CD8-positive, alpha-beta memory T cell (primary cell): ENCODE data around the gene RHOF. TPM values are rescaled to one million over a fixed set of nuclear protein-coding genes. Genes with fewer than 3 reads are reported as not detected.

Source experiments
- CTCF ChIA-PET: fragments of 350-600 bp; sonication (Branson Sonifier 250); formaldehyde crosslinking; loops from one replicate; lab custom pipeline; 2021; ENCODE audit warnings: antibody characterized with exemption; lab: Charles Lee
- POLR2A ChIA-PET: fragments of 350-600 bp; sonication (Branson Sonifier 250); formaldehyde crosslinking; loops from one replicate; lab custom pipeline; 2021; ENCODE audit warnings: antibody characterized with exemption; lab: Charles Lee
- DNase-seq, 5 donors: peaks; one replicate each; pipeline versions ENCODE4 v3.0.0 to v3.0.0-alpha.2; 2020 to 2022; ENCODE audit warnings: mixed read lengths in 1 of 5
- H3K27ac ChIP-seq: one replicate; pipeline ENCODE4 v1.7.0; 2013; ENCODE audit warnings: low read depth, mild to moderate bottlenecking, low read length, moderate library complexity
- H3K27me3 ChIP-seq: 2 replicates; pipeline ENCODE4 v1.7.0; 2013; ENCODE audit warnings: low read length, mild to moderate bottlenecking; ENCODE audit not compliant: insufficient read depth, poor library complexity, severe bottlenecking
- H3K36me3 ChIP-seq: 2 replicates; pipeline ENCODE4 v1.7.0; 2013; ENCODE audit warnings: mild to moderate bottlenecking, low read length, moderate library complexity; ENCODE audit not compliant: insufficient read depth
- H3K4me1 ChIP-seq: 2 replicates; pipeline ENCODE4 v1.7.0; 2013; ENCODE audit warnings: mild to moderate bottlenecking, low read length, moderate library complexity; ENCODE audit not compliant: insufficient read depth
- H3K4me3 ChIP-seq: 2 replicates; pipeline ENCODE4 v1.7.0; 2013; ENCODE audit warnings: mild to moderate bottlenecking, low read length
- H3K9me3 ChIP-seq: 2 replicates; pipeline ENCODE4 v1.7.0; 2013; ENCODE audit warnings: mild to moderate bottlenecking, low read length
- H3K27ac Mint-ChIP-seq, 8 donors: one replicate each; pipeline ENCODE4 v1.8.0; 2020 to 2021; ENCODE audit warnings: mixed read lengths in 8 of 8, mild to moderate bottlenecking in 6 of 8, inconsistent platforms in 3 of 8, moderate library complexity in 3 of 8
- H3K27me3 Mint-ChIP-seq, 2 donors: one replicate each; pipeline ENCODE4 v1.8.0; 2020 to 2021; ENCODE audit warnings: mixed read lengths in 2 of 2, mild to moderate bottlenecking in 1 of 2, moderate library complexity in 1 of 2
- H3K36me3 Mint-ChIP-seq, 3 donors: one replicate each; pipeline ENCODE4 v1.8.0; 2020 to 2021; ENCODE audit warnings: mixed read lengths in 3 of 3, inconsistent platforms in 1 of 3, mild to moderate bottlenecking in 1 of 3
- H3K4me1 Mint-ChIP-seq, 3 donors: one replicate each; pipeline ENCODE4 v1.8.0; 2020 to 2021; ENCODE audit warnings: mixed read lengths in 3 of 3, inconsistent platforms in 1 of 3, mild to moderate bottlenecking in 1 of 3
- H3K4me3 Mint-ChIP-seq, 7 donors: one replicate each; pipeline ENCODE4 v1.8.0; 2020 to 2021; ENCODE audit warnings: mixed read lengths in 7 of 7, mild to moderate bottlenecking in 6 of 7, moderate library complexity in 4 of 7, inconsistent platforms in 2 of 7
- H3K9me3 Mint-ChIP-seq, 5 donors: one replicate each; pipeline ENCODE4 v1.8.0; 2020 to 2022; ENCODE audit warnings: mixed read lengths in 5 of 5, mild to moderate bottlenecking in 3 of 5, moderate library complexity in 2 of 5, inconsistent platforms in 1 of 5
- polyA plus RNA-seq: library from polyadenylated mRNA; unstranded; fragments of 300-500 nt; fragmentation: Illumina TruSeq; gene quantifications from one replicate; pipeline ENCODE4 v1.2.3, GENCODE V29; 2021
- total RNA-seq, 2 experiments: library from RNA; stranded (reverse); gene quantifications; one replicate each; pipeline ENCODE4 v1.2.3, GENCODE V29; 2021

Gene RHOF, protein sequence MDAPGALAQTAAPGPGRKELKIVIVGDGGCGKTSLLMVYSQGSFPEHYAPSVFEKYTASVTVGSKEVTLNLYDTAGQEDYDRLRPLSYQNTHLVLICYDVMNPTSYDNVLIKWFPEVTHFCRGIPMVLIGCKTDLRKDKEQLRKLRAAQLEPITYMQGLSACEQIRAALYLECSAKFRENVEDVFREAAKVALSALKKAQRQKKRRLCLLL
- 100 to 1,000 TPM; 145 to 152 TPM for total RNA-seq
- 139 TPM for polyA plus RNA-seq

GRCh38 chr12:121793440-121793837, at the start of gene RHOF:
Gene RHOF, minus strand, starts transcription at chr12:121793688. Its CDS starts 55 bp downstream, at chr12:121793633.
- Histone ChIP-seq H3K36me3 (peaks cover 16% of the 10 kb centered on the region), H3K4me3 (peak within 1 kb of the TSS; percentile 99), H3K4me1 (peaks cover 64% of the 10 kb centered on the region), H3K27me3 (no peaks in the 10 kb centered on the region), H3K9me3 (no peaks in the 10 kb centered on the region), H3K27ac (peak within 1 kb of the TSS; percentile 79)
- Mint-ChIP-seq H3K4me1 (peaks cover 54 to 74% (median 58%) of the 10 kb centered on the region in 3 donors), H3K27me3 (peaks cover 0 to 2% of the 10 kb centered on the region in 2 donors), H3K36me3 (peaks cover 0 to 50% (median 8%) of the 10 kb centered on the region in 3 donors), H3K9me3 (no peaks in the 10 kb centered on the region), H3K4me3 (peak within 1 kb of the TSS; percentile 88 to 96 (median 89)), H3K27ac (peak within 1 kb of the TSS; percentile 99 to 100 (median 100))
- DNase-seq = peak in 1 of 5 donors; percentile 60
- ChIA-PET POLR2A (interaction anchor here (0.7 to 12.2 kb wide), 11 partner anchors 11 to 1501 kb away, joined by 3 to 277 read pairs (median 9); partner anchors contain the start of genes PSMD9, RNU4-2, SETD1B and TMEM120B), CTCF (interaction anchor here (0.8 to 44.0 kb wide), 27 partner anchors 7 to 338 kb away, joined by 3 to 1908 read pairs (median 7); partner anchors contain the start of genes CFAP251, PSMD9, RHOF and SETD1B)

GRCh38 chr12:121839993-121840761, 46.7 kb upstream of the RHOF start:
- peaks cover 0 to 5% (median 0%) of the 10 kb centered on the region in 3 donors for H3K36me3 Mint-ChIP-seq
- no peaks in the 10 kb centered on the region for H3K9me3 Mint-ChIP-seq
- no peak for DNase-seq
- peaks cover 15 to 18% (median 15%) of the 10 kb centered on the region in 3 donors for H3K4me1 Mint-ChIP-seq
- peaks cover 8% of the 10 kb centered on the region for H3K4me1 ChIP-seq
- H3K4me3 ChIP-seq = peak overlapping the region; percentile 82
- peak overlapping the region; percentile 68 for H3K27ac ChIP-seq
- no peaks in the 10 kb centered on the region for H3K9me3 ChIP-seq
- H3K27ac Mint-ChIP-seq = peak overlapping the region in 7 of 8 donors; percentile 81 to 95 (median 90)
- no peaks in the 10 kb centered on the region for H3K36me3 ChIP-seq
- CTCF ChIA-PET = interaction anchor here (0.6 to 5.4 kb wide), 5 partner anchors 28 to 216 kb away, joined by 3 to 45 read pairs (median 3); partner anchors contain the start of genes PSMD9 and RHOF
- no peaks in the 10 kb centered on the region for H3K27me3 Mint-ChIP-seq
- POLR2A ChIA-PET = interaction anchor here (0.5 to 1.0 kb wide), 3 partner anchors 39 to 63 kb away, joined by 3 to 6 read pairs (median 5); no protein-coding TSS in a partner anchor
- peak overlapping the region; percentile 85 to 100 (median 98) for H3K4me3 Mint-ChIP-seq
- H3K27me3 ChIP-seq = no peaks in the 10 kb centered on the region

GRCh38 chr12:121839106-121839992, 45.9 kb upstream of the RHOF start:
- Histone ChIP-seq H3K4me3 (peak overlapping the region; percentile 82), H3K36me3 (no peaks in the 10 kb centered on the region), H3K27me3 (no peaks in the 10 kb centered on the region), H3K4me1 (peaks cover 8% of the 10 kb centered on the region), H3K27ac (peak overlapping the region; percentile 68), H3K9me3 (no peaks in the 10 kb centered on the region)
- ChIA-PET POLR2A (interaction anchor here (0.5 to 1.3 kb wide), 4 partner anchors 41 to 62 kb away, joined by 3 to 5 read pairs (median 4); no protein-coding TSS in a partner anchor), CTCF (interaction anchor here (1.0 to 5.4 kb wide), 10 partner anchors 12 to 141 kb away, joined by 3 to 45 read pairs (median 3); partner anchors contain the start of genes PSMD9, RHOF and TMEM120B)
- Mint-ChIP-seq H3K4me3 (peak overlapping the region; percentile 85 to 100 (median 98)), H3K27ac (peak overlapping the region in 7 of 8 donors; percentile 81 to 95 (median 90)), H3K9me3 (no peaks in the 10 kb centered on the region), H3K27me3 (no peaks in the 10 kb centered on the region), H3K4me1 (peaks cover 15 to 18% (median 15%) of the 10 kb centered on the region in 3 donors), H3K36me3 (peaks cover 0 to 5% (median 0%) of the 10 kb centered on the region in 3 donors)
- DNase-seq = peak; percentile 99 to 100 (median 99)

- no peaks in the 10 kb centered on the region for H3K36me3 ChIP-seq
- peaks cover 8% of the 10 kb centered on the region for H3K4me1 ChIP-seq
- no peak overlapping the region for H3K4me3 ChIP-seq
- no peaks in the 10 kb centered on the region for H3K9me3 ChIP-seq
- peaks cover 0 to 6% (median 0%) of the 10 kb centered on the region in 3 donors for H3K36me3 Mint-ChIP-seq
- POLR2A ChIA-PET = interaction anchor here (0.6 to 1.3 kb wide), 5 partner anchors 11 to 277 kb away, joined by 3 to 6 read pairs (median 4); no protein-coding TSS in a partner anchor
- peak overlapping the region in 1 of 8 donors; percentile 46 for H3K27ac Mint-ChIP-seq
- H3K27me3 Mint-ChIP-seq = no peaks in the 10 kb centered on the region
- CTCF ChIA-PET = interaction anchor here (0.6 to 5.4 kb wide), 10 partner anchors 11 to 215 kb away, joined by 3 to 45 read pairs (median 3); partner anchors contain the start of genes RHOF and TMEM120B
- DNase-seq = no peak
- H3K4me3 Mint-ChIP-seq = peak overlapping the region in 1 of 7 donors; percentile 38
- H3K27ac ChIP-seq = no peak overlapping the region
- H3K4me1 Mint-ChIP-seq = peaks cover 15 to 18% (median 15%) of the 10 kb centered on the region in 3 donors
- H3K27me3 ChIP-seq = no peaks in the 10 kb centered on the region
- no peaks in the 10 kb centered on the region for H3K9me3 Mint-ChIP-seq
Observed at GRCh38 chr12:121838126-121838525, 44.6 kb upstream of the RHOF start.

DNA sequence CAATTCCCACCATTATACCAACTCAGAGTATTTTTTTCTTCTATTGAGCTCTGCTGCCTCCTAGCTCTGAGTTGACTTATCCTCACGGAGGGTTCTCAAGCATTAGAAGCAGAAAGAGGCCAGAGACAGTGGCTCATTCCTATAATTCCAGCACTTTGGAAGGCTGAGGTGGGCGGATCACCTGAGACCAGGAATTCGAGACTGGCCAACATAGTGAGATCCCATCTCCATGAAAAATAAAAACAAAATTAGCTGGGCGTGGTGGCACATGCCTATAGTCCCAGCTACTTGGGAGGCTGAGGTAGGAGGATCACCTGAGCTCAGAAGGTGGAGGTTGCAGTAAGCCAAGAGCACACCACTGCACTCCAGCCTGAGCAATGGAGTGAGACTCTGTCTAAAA, 44.2 kb upstream of the RHOF start:
- Mint-ChIP-seq H3K4me1 (peaks cover 15 to 18% (median 15%) of the 10 kb centered on the region in 3 donors), H3K36me3 (peaks cover 0 to 6% (median 0%) of the 10 kb centered on the region in 3 donors), H3K27ac (no peak overlapping the region), H3K9me3 (no peaks in the 10 kb centered on the region), H3K27me3 (no peaks in the 10 kb centered on the region), H3K4me3 (peak overlapping the region in 1 of 7 donors; percentile 38)
- Histone ChIP-seq H3K4me1 (peaks cover 8% of the 10 kb centered on the region), H3K27me3 (no peaks in the 10 kb centered on the region), H3K36me3 (no peaks in the 10 kb centered on the region), H3K9me3 (no peaks in the 10 kb centered on the region), H3K27ac (no peak overlapping the region), H3K4me3 (no peak overlapping the region)
- ChIA-PET POLR2A (interaction anchor here (0.6 to 1.2 kb wide), 5 partner anchors 9 to 276 kb away, joined by 3 to 7 read pairs (median 4); no protein-coding TSS in a partner anchor), CTCF (interaction anchor here (0.6 to 5.4 kb wide), 9 partner anchors 10 to 214 kb away, joined by 3 to 45 read pairs (median 3); partner anchors contain the start of genes RHOF and TMEM120B)
- no peak for DNase-seq

GRCh38 chr12:121831571-121832245, 38.2 kb upstream of the RHOF start:
- no peak for DNase-seq
- Mint-ChIP-seq H3K4me1 (peaks cover 0 to 7% (median 5%) of the 10 kb centered on the region in 3 donors), H3K36me3 (peaks cover 0 to 57% (median 16%) of the 10 kb centered on the region in 3 donors), H3K4me3 (no peak overlapping the region), H3K27me3 (no peaks in the 10 kb centered on the region), H3K27ac (peak overlapping the region in 1 of 8 donors; percentile 62), H3K9me3 (no peaks in the 10 kb centered on the region)
- ChIA-PET CTCF (no interaction called here), POLR2A (interaction anchor here (0.5 kb wide), 1 partner anchor 217 kb away, joined by 8 read pairs; no protein-coding TSS in a partner anchor)
- Histone ChIP-seq H3K36me3 (peaks cover 33% of the 10 kb centered on the region), H3K27me3 (no peaks in the 10 kb centered on the region), H3K9me3 (no peaks in the 10 kb centered on the region), H3K4me3 (no peak overlapping the region), H3K27ac (no peak overlapping the region), H3K4me1 (no peaks in the 10 kb centered on the region)
